Mucosa of stomach (tissue), 1 donor: ENCODE results near the gene PPP6R3.

Experiments
- H3K27me3 ChIP-seq: one replicate; pipeline ENCODE4 v1.7.0; 2013; ENCODE audit warnings: mild to moderate bottlenecking, low read length; ENCODE audit not compliant: control insufficient read depth, insufficient read depth
- H3K36me3 ChIP-seq: one replicate; pipeline ENCODE4 v1.7.0; 2013; ENCODE audit warnings: low read length; ENCODE audit not compliant: control insufficient read depth, insufficient read depth
- H3K4me1 ChIP-seq: one replicate; pipeline ENCODE4 v1.7.0; 2013; ENCODE audit warnings: mild to moderate bottlenecking, low read length; ENCODE audit not compliant: control insufficient read depth, insufficient read depth
- H3K4me3 ChIP-seq: one replicate; pipeline ENCODE4 v1.7.0; 2013; ENCODE audit warnings: low read length
- H3K9ac ChIP-seq: one replicate; pipeline ENCODE4 v1.7.0; 2013; ENCODE audit warnings: mild to moderate bottlenecking, low read length, moderate library complexity
- H3K9me3 ChIP-seq: one replicate; pipeline ENCODE4 v1.7.0; 2013; ENCODE audit warnings: mild to moderate bottlenecking, low read length, moderate library complexity; ENCODE audit not compliant: control insufficient read depth
- donor health status: Pancreatic carcinoma.

The PPP6R3 gene

GRCh38 chr11:68657021-68657780, 196.6 kb downstream of the PPP6R3 start:
- H3K4me1 ChIP-seq, result no peaks in the 10 kb centered on the region
- H3K36me3 ChIP-seq, result no peaks in the 10 kb centered on the region
- no peak overlapping the region for H3K4me3 ChIP-seq
- no peak overlapping the region for H3K9ac ChIP-seq
- H3K9me3 ChIP-seq, result no peaks in the 10 kb centered on the region
- peaks cover 11% of the 10 kb centered on the region for H3K27me3 ChIP-seq

GRCh38 chr11:68658097-68658496, 197.5 kb downstream of the PPP6R3 start:
- H3K9ac ChIP-seq, result no peak overlapping the region
- H3K4me3 ChIP-seq, result no peak overlapping the region
- H3K36me3 ChIP-seq, result no peaks in the 10 kb centered on the region
- H3K27me3 ChIP-seq, result peaks cover 5% of the 10 kb centered on the region
- no peaks in the 10 kb centered on the region for H3K9me3 ChIP-seq
- no peaks in the 10 kb centered on the region for H3K4me1 ChIP-seq

GRCh38 chr11:68658661-68659060, 198.1 kb downstream of the PPP6R3 start:
- peaks cover 6% of the 10 kb centered on the region for H3K27me3 ChIP-seq
- no peaks in the 10 kb centered on the region for H3K36me3 ChIP-seq
- no peak overlapping the region for H3K4me3 ChIP-seq
- no peaks in the 10 kb centered on the region for H3K4me1 ChIP-seq
- no peaks in the 10 kb centered on the region for H3K9me3 ChIP-seq
- H3K9ac ChIP-seq, result no peak overlapping the region

- Histone ChIP-seq H3K27me3 (peaks cover 6% of the 10 kb centered on the region), H3K9me3 (no peaks in the 10 kb centered on the region), H3K36me3 (no peaks in the 10 kb centered on the region), H3K4me1 (no peaks in the 10 kb centered on the region), H3K9ac (no peak overlapping the region), H3K4me3 (no peak overlapping the region)
Measured at GRCh38 chr11:68659158-68659921, 198.8 kb downstream of the PPP6R3 start.

- Histone ChIP-seq H3K9ac (no peak overlapping the region), H3K4me1 (no peaks in the 10 kb centered on the region), H3K4me3 (no peak overlapping the region), H3K9me3 (no peaks in the 10 kb centered on the region), H3K27me3 (peaks cover 6% of the 10 kb centered on the region), H3K36me3 (no peaks in the 10 kb centered on the region)
Measured at GRCh38 chr11:68660066-68660810, 199.7 kb downstream of the PPP6R3 start.

- H3K9ac ChIP-seq, result no peak overlapping the region
- H3K4me3 ChIP-seq, result no peak overlapping the region
- H3K36me3 ChIP-seq, result no peaks in the 10 kb centered on the region
- H3K27me3 ChIP-seq, result peaks cover 6% of the 10 kb centered on the region
- no peaks in the 10 kb centered on the region for H3K4me1 ChIP-seq
- no peaks in the 10 kb centered on the region for H3K9me3 ChIP-seq
Measured at GRCh38 chr11:68661014-68661413, 200.5 kb downstream of the PPP6R3 start.

GRCh38 chr11:68661697-68662603, 201.4 kb downstream of the PPP6R3 start:
- no peaks in the 10 kb centered on the region for H3K36me3 ChIP-seq
- H3K4me3 ChIP-seq, result no peak overlapping the region
- H3K9me3 ChIP-seq, result no peaks in the 10 kb centered on the region
- H3K4me1 ChIP-seq, result no peaks in the 10 kb centered on the region
- H3K9ac ChIP-seq, result no peak overlapping the region
- H3K27me3 ChIP-seq, result peaks cover 6% of the 10 kb centered on the region

- Histone ChIP-seq H3K4me1 (no peaks in the 10 kb centered on the region), H3K9ac (no peak overlapping the region), H3K4me3 (no peak overlapping the region), H3K36me3 (no peaks in the 10 kb centered on the region), H3K27me3 (peaks cover 6% of the 10 kb centered on the region), H3K9me3 (no peaks in the 10 kb centered on the region)
Measured at GRCh38 chr11:68663482-68664010, 203.0 kb downstream of the PPP6R3 start.

GRCh38 chr11:68664141-68664540, 203.6 kb downstream of the PPP6R3 start:
- no peak overlapping the region for H3K9ac ChIP-seq
- no peak overlapping the region for H3K4me3 ChIP-seq
- H3K4me1 ChIP-seq, result no peaks in the 10 kb centered on the region
- H3K9me3 ChIP-seq, result no peaks in the 10 kb centered on the region
- H3K27me3 ChIP-seq, result peaks cover 6% of the 10 kb centered on the region
- no peaks in the 10 kb centered on the region for H3K36me3 ChIP-seq

- Histone ChIP-seq H3K27me3 (peaks cover 6% of the 10 kb centered on the region), H3K9me3 (no peaks in the 10 kb centered on the region), H3K4me1 (no peaks in the 10 kb centered on the region), H3K36me3 (no peaks in the 10 kb centered on the region), H3K4me3 (no peak overlapping the region), H3K9ac (no peak overlapping the region)
Measured at GRCh38 chr11:68664906-68665305, 204.4 kb downstream of the PPP6R3 start.
